K562 (cell line): Measurements from ENCODE around the gene CACNA1I. TPM values are rescaled to one million over a fixed set of nuclear protein-coding genes. Genes with fewer than 3 reads are reported as not detected.

Experiments used
- DNMT1 ChIP-seq: fragments of 450-650 bp; IDR thresholded peaks from 2 replicates; pipeline ENCODE4 v1.6.1; 2016; ENCODE audit warnings: antibody characterized with exemption, mild to moderate bottlenecking
- MGA ChIP-seq: fragments of 450-650 bp; IDR thresholded peaks from 2 replicates; pipeline ENCODE4 v1.6.1; 2016; ENCODE audit warnings: mild to moderate bottlenecking, moderate library complexity
- RBFOX2 ChIP-seq: fragments of 200-400 bp; formaldehyde crosslinking; IDR thresholded peaks from 2 replicates; pipeline ENCODE4 v1.6.1; 2017; ENCODE audit warnings: low read depth, mild to moderate bottlenecking, low read length, moderate library complexity
- polyA plus RNA-seq, 8 experiments: library from polyadenylated mRNA; depleted of rRNA in 4 of 8; stranded (reverse) in 5 of 8; unstranded in 3 of 8; fragments of >200 nt; fragmentation: Nextera tagmentation in 2 of 8; fragmentation: Illumina TruSeq in 1 of 8; extraction: Ambion mirVana in 2 of 8; extraction: Trizol in 1 of 8; gene quantifications; 2 replicates each; pipeline versions ENCODE4 v1.2.1 to v1.2.3, GENCODE V29; 2011 to 2014; ENCODE audit warnings: inconsistent platforms in 1 of 8, missing spikeins in 1 of 8
- total RNA-seq, 7 experiments: library from RNA; depleted of rRNA in 6 of 7; stranded (reverse); fragments of >200 nt in 6 of 7; fragmentation: Illumina TruSeq in 2 of 7; extraction: Trizol in 2 of 7; gene quantifications; 2 replicates each; pipeline versions ENCODE4 v1.2.1 to v1.2.3, GENCODE V29; 2011 to 2021; ENCODE audit warnings: low replicate concordance in 1 of 7
- TF ChIP-seq, protein P1 (sequence below): fragments of 450-650 bp; IDR thresholded peaks from 2 replicates; pipeline ENCODE4 v1.6.1; 2016; ENCODE audit warnings: missing biosample characterization, missing genetic modification characterization
- TF ChIP-seq, protein P2 (sequence below): IDR thresholded peaks from 2 replicates; pipeline ENCODE4 v1.6.1; 2016; ENCODE audit warnings: missing genetic modification characterization, missing compliant biosample characterization

CACNA1I gene
- total and polyA plus RNA-seq, 9 of the 15 experiments (the other 6 are each of a cell fraction or from before 2014, with no cell fraction given) = 0.01 to 0.79 (median 0.32) TPM; not detected in 1

DNA sequence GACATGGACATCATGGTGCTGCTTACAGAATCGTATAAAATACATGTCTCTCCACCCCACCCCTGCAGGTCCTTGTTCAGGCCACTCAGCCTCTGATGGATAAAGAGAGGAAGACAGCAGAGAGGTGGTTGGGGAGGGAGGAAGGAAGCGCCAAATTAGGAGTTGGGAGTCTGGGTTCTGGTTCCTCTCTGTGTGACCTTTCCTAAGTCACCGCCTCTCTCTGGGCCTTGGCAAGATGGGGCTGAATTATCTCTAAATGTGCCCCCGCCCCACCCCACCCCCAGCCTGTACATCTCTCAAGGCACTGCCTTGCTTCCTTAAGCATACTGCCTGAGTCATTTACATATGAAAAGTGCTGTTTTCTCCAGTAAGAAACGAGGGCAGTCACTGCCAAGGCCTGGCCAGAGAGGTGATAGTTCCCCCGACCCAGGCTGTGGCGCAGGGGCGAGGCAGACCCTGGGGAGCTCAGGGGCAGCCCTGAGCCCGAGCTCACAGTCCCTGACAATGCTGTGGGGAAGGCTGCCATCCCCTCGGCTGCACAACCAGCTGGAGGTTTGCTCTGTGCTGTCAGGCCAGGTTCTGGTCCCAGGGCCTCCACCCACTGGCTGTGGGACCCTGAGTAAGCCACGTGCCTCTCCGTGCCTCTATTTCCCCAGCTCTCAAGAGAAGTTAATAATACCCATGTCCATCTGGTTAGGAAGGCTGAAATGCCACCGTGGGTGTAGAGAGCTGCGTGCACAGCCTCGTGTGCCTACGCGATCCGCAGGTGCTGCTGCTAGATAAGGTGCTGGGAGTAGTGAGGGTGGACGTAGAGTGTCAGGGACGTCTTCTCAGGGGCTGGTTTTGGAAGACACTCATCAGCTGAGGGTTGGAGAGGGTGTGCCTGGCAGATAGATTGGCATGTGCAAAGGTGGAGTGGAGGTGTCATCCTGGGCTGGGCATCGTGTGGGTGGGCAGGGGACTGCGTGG, 55.3 kb downstream of the CACNA1I start (continued):
- TF ChIP-seq MGA = peak; percentile 97
- TF ChIP-seq, protein P1, sequence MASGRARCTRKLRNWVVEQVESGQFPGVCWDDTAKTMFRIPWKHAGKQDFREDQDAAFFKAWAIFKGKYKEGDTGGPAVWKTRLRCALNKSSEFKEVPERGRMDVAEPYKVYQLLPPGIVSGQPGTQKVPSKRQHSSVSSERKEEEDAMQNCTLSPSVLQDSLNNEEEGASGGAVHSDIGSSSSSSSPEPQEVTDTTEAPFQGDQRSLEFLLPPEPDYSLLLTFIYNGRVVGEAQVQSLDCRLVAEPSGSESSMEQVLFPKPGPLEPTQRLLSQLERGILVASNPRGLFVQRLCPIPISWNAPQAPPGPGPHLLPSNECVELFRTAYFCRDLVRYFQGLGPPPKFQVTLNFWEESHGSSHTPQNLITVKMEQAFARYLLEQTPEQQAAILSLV (tag) = no peak
- no peak for TF ChIP-seq DNMT1
- TF ChIP-seq, protein P2, sequence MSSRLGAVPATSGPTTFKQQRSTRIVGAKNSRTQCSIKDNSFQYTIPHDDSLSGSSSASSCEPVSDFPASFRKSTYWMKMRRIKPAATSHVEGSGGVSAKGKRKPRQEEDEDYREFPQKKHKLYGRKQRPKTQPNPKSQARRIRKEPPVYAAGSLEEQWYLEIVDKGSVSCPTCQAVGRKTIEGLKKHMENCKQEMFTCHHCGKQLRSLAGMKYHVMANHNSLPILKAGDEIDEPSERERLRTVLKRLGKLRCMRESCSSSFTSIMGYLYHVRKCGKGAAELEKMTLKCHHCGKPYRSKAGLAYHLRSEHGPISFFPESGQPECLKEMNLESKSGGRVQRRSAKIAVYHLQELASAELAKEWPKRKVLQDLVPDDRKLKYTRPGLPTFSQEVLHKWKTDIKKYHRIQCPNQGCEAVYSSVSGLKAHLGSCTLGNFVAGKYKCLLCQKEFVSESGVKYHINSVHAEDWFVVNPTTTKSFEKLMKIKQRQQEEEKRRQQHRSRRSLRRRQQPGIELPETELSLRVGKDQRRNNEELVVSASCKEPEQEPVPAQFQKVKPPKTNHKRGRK = no peak
- TF ChIP-seq RBFOX2 = peak; percentile 49; the same call in 1 of the 2 replicates
